ENCODE results near the gene TENT4A.

GRCh38 chr5:6728795-6729183 is 15.6 kb downstream of the TENT4A start:
- TF ChIP-seq, protein P1, sequence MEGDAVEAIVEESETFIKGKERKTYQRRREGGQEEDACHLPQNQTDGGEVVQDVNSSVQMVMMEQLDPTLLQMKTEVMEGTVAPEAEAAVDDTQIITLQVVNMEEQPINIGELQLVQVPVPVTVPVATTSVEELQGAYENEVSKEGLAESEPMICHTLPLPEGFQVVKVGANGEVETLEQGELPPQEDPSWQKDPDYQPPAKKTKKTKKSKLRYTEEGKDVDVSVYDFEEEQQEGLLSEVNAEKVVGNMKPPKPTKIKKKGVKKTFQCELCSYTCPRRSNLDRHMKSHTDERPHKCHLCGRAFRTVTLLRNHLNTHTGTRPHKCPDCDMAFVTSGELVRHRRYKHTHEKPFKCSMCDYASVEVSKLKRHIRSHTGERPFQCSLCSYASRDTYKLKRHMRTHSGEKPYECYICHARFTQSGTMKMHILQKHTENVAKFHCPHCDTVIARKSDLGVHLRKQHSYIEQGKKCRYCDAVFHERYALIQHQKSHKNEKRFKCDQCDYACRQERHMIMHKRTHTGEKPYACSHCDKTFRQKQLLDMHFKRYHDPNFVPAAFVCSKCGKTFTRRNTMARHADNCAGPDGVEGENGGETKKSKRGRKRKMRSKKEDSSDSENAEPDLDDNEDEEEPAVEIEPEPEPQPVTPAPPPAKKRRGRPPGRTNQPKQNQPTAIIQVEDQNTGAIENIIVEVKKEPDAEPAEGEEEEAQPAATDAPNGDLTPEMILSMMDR (IDR thresholded peaks at IDR 0.05; ENCODE audit: poor library complexity), result no peak
- no peak for TF ChIP-seq EZH2 (IDR thresholded peaks at IDR 0.05; ENCODE audit: borderline replicate concordance)

All from hepatocyte (in vitro differentiated cells).